ENCODE results near the gene SMAD6.

The SMAD6 gene

DNA sequence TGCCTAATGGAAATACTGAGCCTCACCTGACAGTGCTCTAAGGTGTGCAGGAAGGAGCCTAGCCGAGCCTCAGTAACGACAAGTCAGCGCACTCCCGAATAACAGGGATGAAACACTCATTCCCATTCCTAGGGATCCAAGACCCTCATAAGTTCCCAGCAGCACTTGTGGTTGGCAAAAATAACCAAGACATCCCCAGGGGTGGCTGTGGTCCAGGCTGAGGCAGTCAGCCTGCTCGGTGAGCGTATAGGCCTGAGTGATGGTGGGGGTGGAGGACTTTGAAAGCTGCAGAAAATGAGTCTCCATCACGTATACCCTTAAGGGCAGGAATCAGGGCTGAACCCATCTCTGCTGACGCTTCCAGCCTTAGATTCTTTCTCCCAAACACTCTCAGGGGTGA lies 120.1 kb downstream of the SMAD6 start:
- TF ChIP-seq SIN3A (IDR thresholded peaks at IDR 0.05; ENCODE audit: borderline replicate concordance, insufficient read depth, low read length): no peak
- TF ChIP-seq POLR2AphosphoS5 (IDR thresholded peaks at IDR 0.05; ENCODE audit: low read depth, low read length): no peak
- TF ChIP-seq, protein P1, sequence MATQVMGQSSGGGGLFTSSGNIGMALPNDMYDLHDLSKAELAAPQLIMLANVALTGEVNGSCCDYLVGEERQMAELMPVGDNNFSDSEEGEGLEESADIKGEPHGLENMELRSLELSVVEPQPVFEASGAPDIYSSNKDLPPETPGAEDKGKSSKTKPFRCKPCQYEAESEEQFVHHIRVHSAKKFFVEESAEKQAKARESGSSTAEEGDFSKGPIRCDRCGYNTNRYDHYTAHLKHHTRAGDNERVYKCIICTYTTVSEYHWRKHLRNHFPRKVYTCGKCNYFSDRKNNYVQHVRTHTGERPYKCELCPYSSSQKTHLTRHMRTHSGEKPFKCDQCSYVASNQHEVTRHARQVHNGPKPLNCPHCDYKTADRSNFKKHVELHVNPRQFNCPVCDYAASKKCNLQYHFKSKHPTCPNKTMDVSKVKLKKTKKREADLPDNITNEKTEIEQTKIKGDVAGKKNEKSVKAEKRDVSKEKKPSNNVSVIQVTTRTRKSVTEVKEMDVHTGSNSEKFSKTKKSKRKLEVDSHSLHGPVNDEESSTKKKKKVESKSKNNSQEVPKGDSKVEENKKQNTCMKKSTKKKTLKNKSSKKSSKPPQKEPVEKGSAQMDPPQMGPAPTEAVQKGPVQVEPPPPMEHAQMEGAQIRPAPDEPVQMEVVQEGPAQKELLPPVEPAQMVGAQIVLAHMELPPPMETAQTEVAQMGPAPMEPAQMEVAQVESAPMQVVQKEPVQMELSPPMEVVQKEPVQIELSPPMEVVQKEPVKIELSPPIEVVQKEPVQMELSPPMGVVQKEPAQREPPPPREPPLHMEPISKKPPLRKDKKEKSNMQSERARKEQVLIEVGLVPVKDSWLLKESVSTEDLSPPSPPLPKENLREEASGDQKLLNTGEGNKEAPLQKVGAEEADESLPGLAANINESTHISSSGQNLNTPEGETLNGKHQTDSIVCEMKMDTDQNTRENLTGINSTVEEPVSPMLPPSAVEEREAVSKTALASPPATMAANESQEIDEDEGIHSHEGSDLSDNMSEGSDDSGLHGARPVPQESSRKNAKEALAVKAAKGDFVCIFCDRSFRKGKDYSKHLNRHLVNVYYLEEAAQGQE (IDR thresholded peaks at IDR 0.05; ENCODE audit: insufficient read depth in 1 of 2, low read depth in 2 of 2, low read length in 2 of 2): no peak
- TF ChIP-seq FOXP2 (optimal IDR thresholded peaks at IDR 0.05; ENCODE audit: borderline replicate concordance, extremely low read depth, extremely low read length, insufficient read depth): no peak
- TF ChIP-seq TAF1 (IDR thresholded peaks at IDR 0.05; ENCODE audit: borderline replicate concordance, insufficient read depth, low read length): no peak

DNA sequence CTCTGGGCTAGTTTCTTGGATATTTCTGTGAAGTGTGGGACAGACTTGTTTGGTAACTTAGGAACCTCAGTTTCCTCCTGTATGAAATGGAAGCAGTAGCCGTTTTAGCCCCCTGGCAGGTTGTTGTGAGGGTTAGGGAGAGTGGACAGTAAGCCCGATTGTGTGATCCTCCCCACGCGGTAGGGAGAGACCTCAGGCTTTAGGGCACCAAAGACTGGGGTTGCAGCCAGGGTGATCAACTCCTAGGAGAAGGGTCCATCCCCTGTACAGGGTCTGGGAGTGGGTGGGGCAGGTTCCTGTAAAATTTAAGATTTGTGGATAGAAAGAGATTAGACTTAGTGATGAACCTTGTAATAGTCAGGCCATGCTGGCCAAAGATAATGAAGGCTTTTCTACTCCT lies 120.5 kb downstream of the SMAD6 start:
- no peak for TF ChIP-seq SIN3A (IDR thresholded peaks at IDR 0.05; ENCODE audit: borderline replicate concordance, insufficient read depth, low read length)
- TF ChIP-seq TAF1 (IDR thresholded peaks at IDR 0.05; ENCODE audit: borderline replicate concordance, insufficient read depth, low read length): no peak
- no peak for TF ChIP-seq POLR2AphosphoS5 (IDR thresholded peaks at IDR 0.05; ENCODE audit: low read depth, low read length)
- TF ChIP-seq, protein P1 (IDR thresholded peaks at IDR 0.05; ENCODE audit: insufficient read depth in 1 of 2, low read depth in 2 of 2, low read length in 2 of 2): no peak
- TF ChIP-seq FOXP2 (optimal IDR thresholded peaks at IDR 0.05; ENCODE audit: borderline replicate concordance, extremely low read depth, extremely low read length, insufficient read depth): no peak

DNA sequence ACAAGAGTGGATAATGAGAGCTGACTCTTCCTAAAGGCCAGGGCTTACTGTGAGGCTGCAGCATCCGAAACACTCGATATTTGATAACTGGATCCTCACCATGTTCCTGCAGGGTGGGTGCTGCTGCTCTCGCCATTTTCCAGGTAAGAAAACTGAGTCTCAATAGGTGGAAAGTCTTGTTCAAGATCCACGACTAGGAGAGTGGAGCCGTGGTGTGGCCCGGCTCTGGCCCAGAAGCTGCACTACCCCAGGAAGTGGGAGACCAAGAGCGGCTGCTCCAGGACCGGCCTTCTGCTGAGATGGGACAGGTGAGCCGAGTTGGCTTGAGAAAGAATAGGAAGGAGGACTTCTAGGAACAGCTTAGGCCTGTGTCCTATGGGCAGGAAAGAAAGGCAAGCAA lies 121.6 kb downstream of the SMAD6 start:
- TF ChIP-seq POLR2AphosphoS5 (IDR thresholded peaks at IDR 0.05; ENCODE audit: low read depth, low read length) (no peak), SIN3A (IDR thresholded peaks at IDR 0.05; ENCODE audit: borderline replicate concordance, insufficient read depth, low read length) (no peak), FOXP2 (optimal IDR thresholded peaks at IDR 0.05; ENCODE audit: borderline replicate concordance, extremely low read depth, extremely low read length, insufficient read depth) (no peak), TAF1 (IDR thresholded peaks at IDR 0.05; ENCODE audit: borderline replicate concordance, insufficient read depth, low read length) (no peak)
- TF ChIP-seq, protein P1 (IDR thresholded peaks at IDR 0.05; ENCODE audit: insufficient read depth in 1 of 2, low read depth in 2 of 2, low read length in 2 of 2): no peak

DNA sequence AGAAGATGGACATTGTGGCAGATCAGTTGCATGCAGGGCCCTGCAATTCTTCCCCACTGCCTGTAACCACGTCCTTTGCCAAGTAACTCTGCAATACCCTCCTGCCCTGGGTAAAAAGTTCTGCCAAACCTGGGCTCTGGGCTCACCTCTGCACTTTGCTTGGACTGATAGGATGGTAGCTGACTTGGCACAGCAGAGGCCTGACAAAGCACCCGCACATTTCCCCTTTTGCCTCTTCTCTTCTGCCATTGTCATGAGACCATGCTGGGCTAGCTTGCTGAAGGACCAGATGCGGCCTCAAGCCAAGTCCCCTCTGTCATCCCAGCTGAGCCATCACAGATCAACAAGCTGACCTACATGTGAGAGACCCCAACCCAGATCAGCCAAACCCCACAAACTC lies 122.4 kb downstream of the SMAD6 start:
- TF ChIP-seq TAF1 (IDR thresholded peaks at IDR 0.05; ENCODE audit: borderline replicate concordance, insufficient read depth, low read length) (no peak), FOXP2 (optimal IDR thresholded peaks at IDR 0.05; ENCODE audit: borderline replicate concordance, extremely low read depth, extremely low read length, insufficient read depth) (no peak), POLR2AphosphoS5 (IDR thresholded peaks at IDR 0.05; ENCODE audit: low read depth, low read length) (no peak), SIN3A (IDR thresholded peaks at IDR 0.05; ENCODE audit: borderline replicate concordance, insufficient read depth, low read length) (no peak)
- TF ChIP-seq, protein P1 (IDR thresholded peaks at IDR 0.05; ENCODE audit: insufficient read depth in 1 of 2, low read depth in 2 of 2, low read length in 2 of 2): no peak

DNA sequence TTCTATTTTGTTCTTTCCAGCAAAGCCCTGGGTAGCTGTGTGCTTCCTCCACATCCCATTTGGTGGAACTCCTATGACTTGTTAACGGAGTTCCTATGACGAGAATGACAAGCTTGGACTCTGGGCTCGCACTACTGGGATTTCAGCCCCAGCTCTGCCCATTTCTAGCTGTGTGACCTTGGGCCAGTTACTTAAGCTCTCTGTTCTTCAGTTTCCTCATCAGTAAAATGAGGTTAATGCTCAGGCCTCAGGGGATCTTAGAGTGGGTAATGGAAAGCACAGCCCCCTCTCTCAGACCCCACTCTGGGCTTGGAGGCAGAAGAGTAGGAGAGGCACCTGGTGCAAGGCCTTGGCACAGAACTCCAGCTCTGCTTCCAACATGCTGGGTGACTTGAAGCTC lies 123.1 kb downstream of the SMAD6 start:
- TF ChIP-seq, protein P1 (IDR thresholded peaks at IDR 0.05; ENCODE audit: insufficient read depth in 1 of 2, low read depth in 2 of 2, low read length in 2 of 2): no peak
- TF ChIP-seq FOXP2 (optimal IDR thresholded peaks at IDR 0.05; ENCODE audit: borderline replicate concordance, extremely low read depth, extremely low read length, insufficient read depth): no peak
- TF ChIP-seq POLR2AphosphoS5 (IDR thresholded peaks at IDR 0.05; ENCODE audit: low read depth, low read length): no peak
- TF ChIP-seq SIN3A (IDR thresholded peaks at IDR 0.05; ENCODE audit: borderline replicate concordance, insufficient read depth, low read length): no peak

Data from PFSK-1 (cell line).